A549 (cell line): ENCODE results near the gene BBS9.

Experiments used
- CBX8 ChIP-seq: fragments of 200-600 bp; sonication (generic); IDR thresholded peaks from 2 replicates; pipeline ENCODE4 v1.6.1; 2016
- CHD4 ChIP-seq: fragments of 200-600 bp; sonication (generic); IDR thresholded peaks from 2 replicates; pipeline ENCODE4 v1.6.1; 2016; ENCODE audit warnings: antibody characterized with exemption, mild to moderate bottlenecking, borderline replicate concordance
- CTCF ChIP-seq: fragments of >200 bp; sonication (Bioruptor Twin); formaldehyde crosslinking; IDR thresholded peaks from 3 replicates; pipeline ENCODE4 v1.5.1; 2016
- FOSL2 ChIP-seq, 2 experiments: fragments of 450-650 bp in 1 of 2; fragments of >200 bp in 1 of 2; sonication (Bioruptor Twin) in 1 of 2; formaldehyde crosslinking; IDR thresholded peaks; 2 replicates each; pipeline versions ENCODE4 v1.5.0 to v1.6.1; 2016 to 2020; ENCODE audit warnings: mild to moderate bottlenecking in 1 of 2, moderate library complexity in 1 of 2
- PHF8 ChIP-seq: fragments of 200-600 bp; sonication (generic); IDR thresholded peaks from 2 replicates; pipeline ENCODE4 v1.6.1; 2016; ENCODE audit warnings: low read depth, mild to moderate bottlenecking, antibody characterized with exemption, moderate library complexity, borderline replicate concordance
- POLR2A ChIP-seq: IDR thresholded peaks from 2 replicates; pipeline ENCODE4 v1.6.1; 2012; ENCODE audit warnings: mild to moderate bottlenecking, low read length
- POLR2AphosphoS2 ChIP-seq: conservative IDR thresholded peaks from 2 replicates; pipeline ENCODE4 v1.6.1; 2012; ENCODE audit warnings: low read length, improper control_type of control experiment, inconsistent platforms
- RCOR1 ChIP-seq: fragments of 150-350 bp; IDR thresholded peaks from 2 replicates; pipeline ENCODE4 v1.6.1; 2014; ENCODE audit warnings: antibody characterized with exemption, low read length, low read depth
- RFX5 ChIP-seq: fragments of 450-650 bp; IDR thresholded peaks from 2 replicates; pipeline ENCODE4 v1.7.1; 2014; ENCODE audit warnings: antibody characterized with exemption, mild to moderate bottlenecking, moderate library complexity
- SMC3 ChIP-seq: fragments of >200 bp; sonication (Bioruptor Twin); formaldehyde crosslinking; IDR thresholded peaks from 3 replicates; pipeline ENCODE4 v1.6.1; 2018; ENCODE audit warnings: inconsistent platforms
- ZSCAN20 ChIP-seq: fragments of 250-450 bp; sonication (Bioruptor Pico); IDR thresholded peaks from 2 replicates; pipeline ENCODE4 v1.8.0; 2022; ENCODE audit warnings: mild to moderate bottlenecking, moderate library complexity
- TF ChIP-seq, protein P1 (sequence below): IDR thresholded peaks from 2 replicates; pipeline ENCODE4 v1.6.1; 2012
- TF ChIP-seq, protein P2 (sequence below): fragments of 450-650 bp; IDR thresholded peaks from 2 replicates; pipeline ENCODE4 v1.6.1; 2014; ENCODE audit warnings: antibody characterized with exemption

DNA sequence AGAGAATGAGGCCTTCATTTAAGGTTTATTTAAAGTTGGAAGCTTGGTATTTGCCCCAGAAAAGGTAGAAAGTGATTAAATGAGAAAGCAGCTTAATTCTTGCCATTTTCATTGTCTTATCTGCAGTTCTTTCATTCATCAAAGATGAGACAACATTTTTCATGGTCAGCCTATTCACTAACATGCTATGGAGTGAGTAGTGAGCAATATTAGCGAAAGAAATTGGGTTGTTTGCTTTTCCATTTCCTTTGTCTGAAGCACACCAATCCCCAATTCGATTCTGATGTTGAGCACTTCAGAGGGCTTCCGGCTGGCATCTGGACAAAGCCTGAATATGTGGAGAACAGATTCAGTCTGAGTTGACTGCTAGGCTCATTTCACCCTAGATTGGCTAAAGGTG, 317.2 kb downstream of the BBS9 start:
- no peak for TF ChIP-seq POLR2A
- TF ChIP-seq CBX8: no peak
- no peak for TF ChIP-seq RCOR1
- TF ChIP-seq, protein P1, sequence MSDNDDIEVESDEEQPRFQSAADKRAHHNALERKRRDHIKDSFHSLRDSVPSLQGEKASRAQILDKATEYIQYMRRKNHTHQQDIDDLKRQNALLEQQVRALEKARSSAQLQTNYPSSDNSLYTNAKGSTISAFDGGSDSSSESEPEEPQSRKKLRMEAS: no peak
- TF ChIP-seq ZSCAN20 (CRISPR knock-in tag): no peak
- TF ChIP-seq CTCF: no peak
- TF ChIP-seq, protein P2, sequence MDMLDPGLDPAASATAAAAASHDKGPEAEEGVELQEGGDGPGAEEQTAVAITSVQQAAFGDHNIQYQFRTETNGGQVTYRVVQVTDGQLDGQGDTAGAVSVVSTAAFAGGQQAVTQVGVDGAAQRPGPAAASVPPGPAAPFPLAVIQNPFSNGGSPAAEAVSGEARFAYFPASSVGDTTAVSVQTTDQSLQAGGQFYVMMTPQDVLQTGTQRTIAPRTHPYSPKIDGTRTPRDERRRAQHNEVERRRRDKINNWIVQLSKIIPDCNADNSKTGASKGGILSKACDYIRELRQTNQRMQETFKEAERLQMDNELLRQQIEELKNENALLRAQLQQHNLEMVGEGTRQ: no peak
- TF ChIP-seq PHF8: no peak
- no peak for TF ChIP-seq SMC3
- no peak for TF ChIP-seq FOSL2 (IDR thresholded peaks at IDR 0.05)
- no peak for TF ChIP-seq FOSL2 (CRISPR knock-in tag; IDR thresholded peaks at IDR 0.05)
- TF ChIP-seq POLR2AphosphoS2: no peak
- TF ChIP-seq RFX5: no peak
- no peak for TF ChIP-seq CHD4
